BLaER1 treated with 17β-estradiol and CSF1 and Interleukin-3, amounts not matched to agents 10 nM and 100 nM (cell line): ENCODE measurements around the gene GYS2.

Experiments used
- H3K27ac ChIP-seq, 11 experiments: shearing (Covaris generic); formaldehyde crosslinking; 2 replicates each; pipeline ENCODE4 v1.8.1; 2022
- H3K27me3 ChIP-seq, 11 experiments: shearing (Covaris generic); formaldehyde crosslinking; 2 replicates each; pipeline ENCODE4 v1.8.1; 2022
- H3K36me3 ChIP-seq, 11 experiments: shearing (Covaris generic); formaldehyde crosslinking; 2 replicates each; pipeline ENCODE4 v1.8.1; 2022
- H3K4me1 ChIP-seq, 10 experiments: shearing (Covaris generic); formaldehyde crosslinking; 2 replicates each; pipeline ENCODE4 v1.8.1; 2022
- H3K4me2 ChIP-seq, 11 experiments: shearing (Covaris generic); formaldehyde crosslinking; 2 replicates each; pipeline ENCODE4 v1.8.1; 2022
- H3K4me3 ChIP-seq, 10 experiments: shearing (Covaris generic); formaldehyde crosslinking; 2 replicates each; pipeline ENCODE4 v1.8.1; 2022
- H3K9ac ChIP-seq, 11 experiments: shearing (Covaris generic); formaldehyde crosslinking; 2 replicates each; pipeline ENCODE4 v1.8.1; 2022
- H3K9me3 ChIP-seq, 11 experiments: shearing (Covaris generic); formaldehyde crosslinking; replicated peaks in 1 of 11; 2 replicates each; pipeline ENCODE4 v1.8.1; 2022
- H4K20me1 ChIP-seq, 11 experiments: shearing (Covaris generic); formaldehyde crosslinking; 2 replicates each; pipeline ENCODE4 v1.8.1; 2022
- Cebpa-rat ChIP-seq, 11 experiments: shearing (Covaris generic); IDR thresholded peaks; 2 replicates each; pipeline ENCODE4 v1.8.1; 2022

Gene GYS2

GRCh38 chr12:21642707-21643389, 38.2 kb upstream of the GYS2 start:
- TF ChIP-seq Cebpa-rat (IDR thresholded peaks at IDR 0.05) = no peak
- Histone ChIP-seq H3K36me3 (peaks cover 94 to 98% (median 95%) of the 10 kb centered on the region in 11 experiments), H3K9me3 (no peaks in the 10 kb centered on the region), H3K9ac (no peak overlapping the region), H3K4me3 (no peak overlapping the region), H3K27me3 (no peaks in the 10 kb centered on the region), H3K4me1 (peaks cover 0 to 4% (median 0%) of the 10 kb centered on the region in 10 experiments; a peak in 1 of 20 replicates), H4K20me1 (peaks cover 3 to 96% (median 67%) of the 10 kb centered on the region in 11 experiments; a peak in 20 of 22 replicates), H3K27ac (no peak overlapping the region), H3K4me2 (no peak overlapping the region)

- Histone ChIP-seq H3K36me3 (peaks cover 93 to 98% (median 95%) of the 10 kb centered on the region in 11 experiments), H3K4me2 (no peak overlapping the region), H3K9me3 (no peaks in the 10 kb centered on the region), H3K27me3 (no peaks in the 10 kb centered on the region), H3K27ac (no peak overlapping the region; a peak in 1 of 22 replicates), H3K4me1 (no peaks in the 10 kb centered on the region), H3K4me3 (no peak overlapping the region), H4K20me1 (peaks cover 3 to 89% (median 53%) of the 10 kb centered on the region in 11 experiments; a peak in 20 of 22 replicates), H3K9ac (no peak overlapping the region)
- no peak for TF ChIP-seq Cebpa-rat (IDR thresholded peaks at IDR 0.05)
Observed at GRCh38 chr12:21638054-21638891, 33.6 kb upstream of the GYS2 start.

DNA sequence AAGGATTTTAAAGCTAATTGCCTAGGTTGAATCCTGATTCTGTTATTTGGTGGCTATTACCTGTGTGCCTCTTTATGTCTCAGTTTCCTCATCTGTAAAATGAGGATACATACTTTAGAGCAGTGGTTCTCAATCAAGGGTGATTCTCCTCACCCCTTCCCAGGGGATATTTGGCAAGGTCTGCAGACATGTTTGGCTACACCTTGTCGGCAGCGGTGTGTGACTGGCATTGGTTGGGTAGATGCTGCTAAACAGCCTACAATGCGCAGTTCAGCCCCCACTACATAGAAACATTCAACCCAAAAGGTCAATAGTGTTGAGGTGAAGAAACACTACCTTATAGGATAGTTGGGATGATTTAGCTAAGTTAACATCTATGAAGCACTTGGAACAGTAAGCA, 29.6 kb upstream of the GYS2 start:
- Histone ChIP-seq H3K36me3 (peaks cover 65 to 92% (median 79%) of the 10 kb centered on the region in 11 experiments), H4K20me1 (peaks cover 0 to 64% (median 18%) of the 10 kb centered on the region in 11 experiments; a peak in 14 of 22 replicates), H3K4me3 (no peak overlapping the region), H3K27ac (no peak overlapping the region), H3K4me1 (peaks cover 0 to 6% (median 0%) of the 10 kb centered on the region in 10 experiments; a peak in 1 of 20 replicates), H3K27me3 (no peaks in the 10 kb centered on the region), H3K9me3 (peaks cover 0 to 13% (median 0%) of the 10 kb centered on the region in 11 experiments; a peak in 4 of 22 replicates), H3K4me2 (no peak overlapping the region), H3K9ac (no peak overlapping the region)
- TF ChIP-seq Cebpa-rat (IDR thresholded peaks at IDR 0.05) = no peak

DNA sequence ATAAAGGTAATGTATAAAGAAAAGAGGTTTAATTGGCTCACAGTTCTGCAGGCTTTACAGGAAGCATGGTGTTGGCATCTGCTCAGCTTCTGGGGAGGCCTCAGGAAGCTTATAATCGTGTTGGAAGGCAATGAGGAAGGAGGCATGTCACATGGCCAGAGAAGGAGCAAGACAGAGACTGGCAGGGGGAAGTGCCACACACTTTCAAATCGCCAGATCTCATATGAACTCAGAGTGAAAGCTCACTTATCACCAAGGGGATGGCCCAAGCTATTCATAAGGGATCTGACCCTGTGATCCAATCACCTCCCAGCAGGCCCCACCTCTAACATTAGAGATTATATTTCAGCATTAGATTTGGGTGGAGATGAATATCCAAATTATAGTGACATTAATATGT, 26.7 kb upstream of the GYS2 start:
- no peak for TF ChIP-seq Cebpa-rat (IDR thresholded peaks at IDR 0.05)
- no peak overlapping the region for H3K27ac ChIP-seq
- H4K20me1 ChIP-seq = peaks cover 0 to 41% (median 0%) of the 10 kb centered on the region in 11 experiments; a peak in 12 of 22 replicates
- peaks cover 36 to 63% (median 51%) of the 10 kb centered on the region in 11 experiments for H3K36me3 ChIP-seq
- no peak overlapping the region for H3K4me3 ChIP-seq
- peaks cover 0 to 6% (median 0%) of the 10 kb centered on the region in 10 experiments; a peak in 1 of 20 replicates for H3K4me1 ChIP-seq
- no peak overlapping the region for H3K9ac ChIP-seq
- H3K27me3 ChIP-seq = no peaks in the 10 kb centered on the region
- peaks cover 0 to 13% (median 0%) of the 10 kb centered on the region in 11 experiments; a peak in 4 of 22 replicates for H3K9me3 ChIP-seq
- H3K4me2 ChIP-seq = no peak overlapping the region

- H3K4me2 ChIP-seq = no peak overlapping the region
- no peak overlapping the region for H3K4me3 ChIP-seq
- no peaks in the 10 kb centered on the region for H3K27me3 ChIP-seq
- TF ChIP-seq Cebpa-rat (IDR thresholded peaks at IDR 0.05) = no peak
- H3K9ac ChIP-seq = no peak overlapping the region
- H4K20me1 ChIP-seq = peaks cover 0 to 8% (median 0%) of the 10 kb centered on the region in 11 experiments; a peak in 2 of 22 replicates
- peaks cover 4 to 29% (median 18%) of the 10 kb centered on the region in 11 experiments; a peak in 14 of 22 replicates for H3K36me3 ChIP-seq
- H3K27ac ChIP-seq = no peak overlapping the region
- peaks cover 0 to 13% (median 0%) of the 10 kb centered on the region in 11 experiments; a peak in 4 of 22 replicates for H3K9me3 ChIP-seq
- H3K4me1 ChIP-seq = peaks cover 0 to 6% (median 0%) of the 10 kb centered on the region in 10 experiments; a peak in 1 of 20 replicates
Observed at GRCh38 chr12:21627924-21628323, 23.3 kb upstream of the GYS2 start.

DNA sequence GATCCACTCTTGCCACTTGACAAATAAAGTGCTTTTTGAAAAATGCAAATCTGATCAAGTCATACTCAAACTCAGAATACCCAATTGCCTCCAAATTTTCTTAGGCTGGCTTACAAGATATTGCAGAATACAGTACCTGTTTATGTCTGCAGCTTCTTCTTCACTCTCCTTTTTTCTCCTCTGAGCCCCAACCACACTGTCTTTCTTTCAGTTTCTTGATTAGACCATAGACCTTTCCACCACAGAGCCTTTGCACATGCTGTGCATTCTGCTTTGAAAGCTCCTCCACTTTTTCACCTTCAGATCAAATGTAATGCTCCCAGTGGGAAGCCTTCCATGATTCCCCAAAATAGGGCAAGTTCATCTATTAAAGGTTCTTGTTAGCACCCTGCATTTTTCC, 13.9 kb upstream of the GYS2 start:
- Histone ChIP-seq H3K9me3 (no peaks in the 10 kb centered on the region), H3K4me2 (no peak overlapping the region), H4K20me1 (no peaks in the 10 kb centered on the region), H3K27me3 (no peaks in the 10 kb centered on the region), H3K4me3 (no peak overlapping the region), H3K9ac (no peak overlapping the region), H3K36me3 (no peaks in the 10 kb centered on the region), H3K4me1 (peaks cover 0 to 23% (median 12%) of the 10 kb centered on the region in 10 experiments; a peak in 12 of 20 replicates), H3K27ac (no peak overlapping the region)
- no peak for TF ChIP-seq Cebpa-rat (IDR thresholded peaks at IDR 0.05)

DNA sequence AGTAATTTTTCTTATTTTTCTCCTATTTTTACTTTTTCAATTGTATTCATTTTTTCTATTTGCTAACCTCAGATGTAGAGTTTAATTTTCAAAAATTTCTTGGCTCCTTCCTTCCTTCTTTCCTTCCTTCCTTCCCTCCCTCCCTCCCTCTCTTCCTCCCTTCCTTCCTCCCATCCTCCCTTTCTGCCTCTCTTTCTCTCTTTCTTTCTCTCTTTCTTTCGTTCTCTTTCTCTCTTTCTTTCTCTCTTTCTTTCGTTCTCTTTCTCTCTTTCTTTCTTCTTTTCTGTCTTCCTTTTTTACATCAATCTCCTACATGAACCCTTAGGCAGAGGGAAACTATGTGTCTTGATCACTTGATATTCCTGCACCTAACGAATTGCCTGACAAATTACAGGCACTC, 12.4 kb upstream of the GYS2 start:
- peaks cover 0 to 23% (median 12%) of the 10 kb centered on the region in 10 experiments; a peak in 12 of 20 replicates for H3K4me1 ChIP-seq
- no peak overlapping the region for H3K4me2 ChIP-seq
- no peaks in the 10 kb centered on the region for H4K20me1 ChIP-seq
- H3K9me3 ChIP-seq = no peaks in the 10 kb centered on the region
- H3K27ac ChIP-seq = no peak overlapping the region
- no peak overlapping the region for H3K9ac ChIP-seq
- H3K4me3 ChIP-seq = no peak overlapping the region
- TF ChIP-seq Cebpa-rat (IDR thresholded peaks at IDR 0.05) = no peak
- no peaks in the 10 kb centered on the region for H3K36me3 ChIP-seq
- H3K27me3 ChIP-seq = no peaks in the 10 kb centered on the region

DNA sequence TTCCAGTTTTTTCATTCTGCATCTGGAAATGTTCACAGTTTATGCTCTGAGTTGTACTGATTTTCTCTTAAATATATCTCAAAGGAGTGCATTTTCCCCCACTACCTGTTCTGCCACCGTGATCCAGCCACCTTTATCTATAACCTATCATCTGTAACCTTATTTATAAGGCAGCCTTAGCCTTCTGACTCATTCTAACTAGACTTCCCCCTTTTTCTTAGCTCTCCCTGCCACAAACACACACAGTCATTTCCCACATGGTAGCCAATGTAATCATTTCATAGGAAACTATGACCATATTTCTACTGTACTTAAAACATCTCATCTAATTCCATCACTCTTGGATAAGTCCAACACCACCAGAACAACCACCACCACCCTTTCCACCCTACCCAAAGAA, 10.8 kb upstream of the GYS2 start:
- TF ChIP-seq Cebpa-rat (IDR thresholded peaks at IDR 0.05) = no peak
- Histone ChIP-seq H3K9ac (no peak overlapping the region), H4K20me1 (no peaks in the 10 kb centered on the region), H3K4me3 (no peak overlapping the region), H3K27me3 (no peaks in the 10 kb centered on the region), H3K4me1 (peaks cover 0 to 23% (median 12%) of the 10 kb centered on the region in 10 experiments; a peak in 12 of 20 replicates), H3K4me2 (peak overlapping the region in 6 of 11 experiments; percentile 18 to 42 (median 24); a peak in 7 of 22 replicates), H3K27ac (no peak overlapping the region), H3K9me3 (no peaks in the 10 kb centered on the region), H3K36me3 (no peaks in the 10 kb centered on the region)

DNA sequence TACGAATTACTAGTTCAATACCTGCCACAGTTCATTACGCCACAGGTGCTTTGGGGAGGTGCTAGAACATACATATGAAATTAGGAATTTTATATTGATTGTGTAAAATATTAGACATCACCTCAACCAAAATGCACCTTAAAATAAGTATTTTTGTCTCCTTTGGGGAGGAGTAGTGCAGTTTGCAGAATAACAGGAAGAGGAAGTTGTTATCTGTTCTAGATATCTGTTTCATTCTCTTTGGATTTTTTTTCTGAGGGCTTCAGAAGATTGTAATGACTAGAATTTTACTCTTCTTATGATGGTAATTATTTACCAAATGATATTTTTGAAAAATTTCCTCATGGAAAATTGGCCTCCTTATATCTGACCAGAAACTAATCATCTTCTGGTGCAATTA, 9.9 kb upstream of the GYS2 start:
- H3K27me3 ChIP-seq = no peaks in the 10 kb centered on the region
- no peaks in the 10 kb centered on the region for H3K9me3 ChIP-seq
- no peak for TF ChIP-seq Cebpa-rat (IDR thresholded peaks at IDR 0.05)
- H3K4me2 ChIP-seq = peak overlapping the region in 4 of 11 experiments; percentile 18 to 42 (median 30); a peak in 5 of 22 replicates
- no peak overlapping the region for H3K9ac ChIP-seq
- no peak overlapping the region for H3K4me3 ChIP-seq
- no peaks in the 10 kb centered on the region for H3K36me3 ChIP-seq
- H4K20me1 ChIP-seq = no peaks in the 10 kb centered on the region
- no peak overlapping the region for H3K27ac ChIP-seq
- H3K4me1 ChIP-seq = peaks cover 0 to 23% (median 12%) of the 10 kb centered on the region in 10 experiments; a peak in 12 of 20 replicates
